Measurements from ENCODE around the gene CHRM2.

CHRM2 gene

DNA sequence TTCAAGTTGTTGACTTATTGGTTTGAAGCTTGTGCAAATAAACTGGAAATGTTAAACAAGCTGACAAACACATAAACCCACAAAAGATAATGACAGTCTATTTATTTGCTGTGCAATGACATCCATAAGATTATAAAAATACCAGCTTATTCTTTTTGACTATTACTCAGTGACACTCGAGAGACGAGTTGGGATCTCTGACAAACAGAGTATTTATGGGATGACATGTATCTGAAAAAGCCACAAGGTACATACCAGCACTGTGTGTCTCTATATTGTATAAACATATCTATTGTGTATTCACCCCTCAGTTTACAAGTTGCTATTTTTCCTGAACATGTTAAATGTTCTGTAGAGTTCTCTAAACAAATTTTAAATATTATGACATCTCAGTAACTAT lies 88.9 kb downstream of the CHRM2 start:
- no peak for DNase-seq

- no peak for DNase-seq
Measured at GRCh38 chr7:136958016-136958415, 89.6 kb downstream of the CHRM2 start.

DNA sequence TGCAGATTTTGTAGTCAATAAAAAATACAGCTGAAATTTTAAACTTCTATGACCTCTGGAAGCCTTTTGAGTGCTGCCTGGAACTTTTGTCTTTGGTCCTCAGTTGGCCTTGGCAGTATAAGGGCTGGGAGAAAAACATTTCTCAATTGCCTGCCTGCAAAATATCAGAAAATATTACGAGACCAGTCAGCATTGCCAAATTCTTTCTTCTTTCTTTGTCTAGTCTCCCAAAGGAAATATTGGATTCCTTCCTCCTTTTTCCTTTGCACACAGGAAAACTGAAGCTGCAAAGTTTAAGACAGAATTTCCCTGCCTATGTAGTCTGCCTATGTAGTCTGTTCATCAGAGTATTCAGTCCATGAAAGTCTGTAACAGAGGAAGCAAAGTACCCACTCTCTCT lies 95.9 kb downstream of the CHRM2 start:
- no peak for DNase-seq

- no peak for DNase-seq
Measured at GRCh38 chr7:136966825-136967224, 98.4 kb downstream of the CHRM2 start.

GRCh38 chr7:136969761-136970160 lies 101.3 kb downstream of the CHRM2 start:
- DNase-seq = no peak

- DNase-seq = no peak
Measured at GRCh38 chr7:136971776-136972175, 103.3 kb downstream of the CHRM2 start.

DNA sequence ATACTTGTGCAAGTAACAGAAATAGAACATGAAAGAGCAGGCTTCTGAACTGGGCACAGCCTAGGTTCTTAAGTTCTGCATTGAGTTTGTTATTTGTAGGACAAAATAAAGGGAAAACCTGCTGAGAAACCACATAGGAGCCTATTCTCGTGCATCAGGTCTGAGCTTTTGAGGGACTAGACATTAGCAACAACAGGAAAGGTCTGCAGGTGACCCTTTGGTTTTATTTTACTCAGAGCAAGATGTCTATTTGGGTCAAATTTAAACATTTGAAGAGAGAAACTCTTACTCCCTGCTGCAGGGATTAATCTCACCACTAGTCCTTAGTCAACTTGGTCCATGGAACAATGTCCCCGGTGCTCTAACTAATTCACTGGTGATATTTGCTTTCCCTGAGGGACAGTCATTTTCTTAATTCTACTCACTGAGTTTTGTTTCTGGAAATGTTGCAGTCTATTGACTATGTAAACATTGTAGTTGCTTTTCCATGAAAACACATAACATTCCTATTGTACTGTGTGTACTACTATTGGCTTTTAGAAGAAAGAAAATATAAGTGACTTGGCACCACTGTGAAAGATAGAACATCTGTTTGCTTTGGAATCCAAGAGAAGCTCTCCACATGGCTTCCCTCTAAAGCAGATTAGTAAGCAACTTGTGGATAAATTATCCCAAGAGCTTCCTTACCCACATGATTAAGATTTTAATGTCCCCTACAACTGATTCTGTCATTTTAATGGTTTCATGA lies 108.2 kb downstream of the CHRM2 start:
- DNase-seq = no peak

DNA sequence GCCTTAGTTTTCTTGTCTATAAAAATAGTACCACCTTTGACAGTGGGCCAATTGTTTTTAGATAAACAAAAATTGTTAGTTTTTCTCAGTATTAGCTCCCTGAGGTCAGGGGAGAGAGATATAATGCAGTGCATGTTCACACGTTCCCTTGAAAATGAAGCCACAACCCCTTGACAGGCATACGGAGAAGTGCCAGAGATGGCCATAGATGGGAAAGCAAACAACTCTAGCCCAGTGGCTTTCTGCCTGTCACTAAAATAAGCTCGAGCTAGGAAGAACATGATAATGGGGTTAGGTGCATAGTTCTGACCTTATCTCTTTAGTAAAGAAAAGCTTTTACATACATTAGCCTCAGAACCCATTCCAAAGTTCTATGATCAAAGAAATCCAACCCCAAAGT lies 124.9 kb downstream of the CHRM2 start:
- DNase-seq = no peak

DNA sequence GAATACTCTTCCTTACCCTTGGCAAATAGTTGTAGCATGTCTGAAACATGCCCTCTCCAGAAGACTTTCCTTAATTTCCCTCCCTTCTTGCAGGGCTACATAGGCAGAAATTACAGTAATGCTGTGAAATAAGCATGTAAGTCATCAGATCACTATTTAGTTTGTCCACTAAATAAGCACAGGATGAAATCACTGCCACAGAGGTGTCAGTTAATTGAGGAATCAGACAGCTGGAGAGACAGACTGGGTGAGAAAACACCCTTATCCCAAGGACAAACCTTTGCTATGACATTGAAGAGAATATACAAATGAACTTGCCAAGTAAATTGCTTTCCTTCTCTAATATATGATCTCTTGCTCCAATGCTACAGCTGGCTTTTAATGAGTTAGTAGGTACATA lies 129.3 kb downstream of the CHRM2 start:
- DNase-seq = no peak

DNA sequence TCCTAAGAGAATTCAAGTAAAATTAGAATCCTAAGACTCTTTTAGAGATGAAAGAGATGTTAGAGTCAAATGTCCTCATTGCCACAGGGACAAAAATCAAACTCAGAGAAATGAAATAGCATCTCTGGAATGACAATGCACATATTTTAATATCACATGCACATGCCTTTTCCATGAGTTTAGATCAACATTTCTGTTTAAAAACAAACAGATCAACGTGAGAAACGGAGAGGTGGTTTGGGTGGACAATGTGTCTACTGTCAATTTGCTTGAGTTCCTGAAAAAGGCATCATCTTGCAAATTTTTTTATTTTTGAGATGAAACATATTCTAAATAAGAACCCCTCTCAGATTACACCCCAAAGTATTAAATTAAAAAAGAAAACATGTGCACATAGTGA lies 130.0 kb downstream of the CHRM2 start:
- no peak for DNase-seq

DNA sequence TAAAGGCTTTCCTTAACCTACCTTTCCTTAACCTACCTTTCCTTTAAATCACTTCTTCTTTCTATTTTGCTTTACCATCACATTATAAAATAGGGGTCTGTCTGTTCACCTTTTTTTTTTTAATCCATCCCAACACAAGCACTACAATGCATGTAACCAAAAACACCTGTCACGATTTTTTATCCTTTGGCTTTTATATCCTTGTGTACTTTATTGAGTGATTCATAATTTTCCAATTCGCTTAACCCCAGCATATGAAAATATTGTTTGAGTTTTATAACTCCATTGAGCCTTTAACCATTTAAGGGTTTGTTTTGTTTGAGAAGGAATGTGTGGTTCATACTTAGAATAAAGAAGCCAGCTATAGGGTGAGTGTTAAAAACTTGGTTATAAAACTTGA lies 132.2 kb downstream of the CHRM2 start:
- DNase-seq = no peak

GRCh38 chr7:137001041-137001440 lies 132.6 kb downstream of the CHRM2 start:
- no peak for DNase-seq

DNA sequence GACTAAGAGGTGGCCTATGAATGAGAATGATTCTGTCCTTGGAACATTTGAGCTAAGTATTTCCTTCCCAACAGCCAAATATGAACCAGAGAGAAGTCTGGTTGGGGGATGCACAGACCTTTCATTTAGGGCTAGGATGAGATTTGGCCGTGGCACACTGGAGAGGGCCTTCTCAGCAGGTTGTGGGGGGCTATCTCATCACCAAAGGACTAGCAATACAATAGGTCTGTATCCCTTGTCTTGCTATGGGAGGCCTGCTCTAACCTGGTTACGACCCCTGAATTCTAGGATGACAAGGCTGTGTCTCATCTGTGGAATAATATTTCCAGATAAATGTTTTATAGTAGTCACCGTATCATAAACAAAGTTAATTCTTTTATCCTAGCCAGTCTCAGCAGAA lies 133.0 kb downstream of the CHRM2 start:
- no peak for DNase-seq

DNA sequence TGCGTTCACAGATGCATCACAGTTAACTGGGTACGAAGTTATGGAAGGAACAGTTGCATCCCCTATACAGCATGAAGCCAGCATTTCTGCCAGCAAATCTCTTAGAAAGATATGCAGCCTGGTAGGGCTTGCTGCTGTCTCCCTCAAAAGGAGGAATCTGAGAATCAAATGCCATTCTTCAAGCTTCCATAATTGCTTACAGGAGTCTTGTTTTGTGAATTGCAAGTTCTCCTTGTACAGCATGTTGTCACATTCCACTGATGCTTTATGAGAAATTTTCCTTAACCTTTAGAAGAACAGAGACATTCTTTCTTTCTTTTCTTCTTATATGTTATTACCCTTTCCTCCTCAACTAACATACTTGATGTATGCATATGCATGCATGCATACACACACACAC lies 134.6 kb downstream of the CHRM2 start:
- no peak for DNase-seq

DNA sequence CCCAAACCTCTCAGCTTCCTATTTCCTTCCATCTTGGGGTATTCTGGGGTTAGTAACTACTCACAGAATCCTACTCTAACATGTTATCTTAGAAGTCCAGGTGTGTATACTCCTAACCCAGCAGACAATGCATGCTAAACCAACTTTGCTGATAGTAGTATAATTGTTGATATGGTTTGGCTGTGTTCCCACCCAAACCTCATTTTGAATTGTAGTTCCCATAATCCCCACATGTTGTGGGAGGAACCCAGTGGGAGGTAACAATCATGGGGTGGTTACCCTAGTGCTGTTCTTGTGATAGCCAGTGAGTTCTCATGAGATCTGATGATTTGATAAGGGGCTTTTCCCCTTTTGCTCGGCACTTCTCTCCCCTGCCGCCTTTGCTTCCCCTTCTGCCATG lies 135.1 kb downstream of the CHRM2 start:
- DNase-seq = no peak

DNA sequence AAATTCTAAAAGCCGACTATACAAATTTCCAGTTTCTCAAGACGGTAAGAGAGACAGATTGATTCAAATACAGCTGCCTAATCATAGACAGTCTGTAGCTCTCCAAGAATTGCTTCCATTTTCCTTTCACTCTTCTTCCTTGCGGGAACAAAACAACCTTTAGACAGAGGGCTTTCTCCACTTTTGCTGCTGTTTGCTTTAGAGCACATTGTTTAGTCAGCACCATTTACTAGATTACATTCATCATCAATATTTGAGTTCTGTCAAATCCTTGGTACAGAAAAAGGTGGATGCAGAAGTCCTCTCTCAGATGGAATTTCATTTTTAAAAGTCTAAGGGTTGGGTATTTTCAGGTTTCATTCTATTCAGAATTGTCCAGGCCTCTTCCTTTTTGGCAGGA lies 137.4 kb downstream of the CHRM2 start:
- no peak for DNase-seq

DNA sequence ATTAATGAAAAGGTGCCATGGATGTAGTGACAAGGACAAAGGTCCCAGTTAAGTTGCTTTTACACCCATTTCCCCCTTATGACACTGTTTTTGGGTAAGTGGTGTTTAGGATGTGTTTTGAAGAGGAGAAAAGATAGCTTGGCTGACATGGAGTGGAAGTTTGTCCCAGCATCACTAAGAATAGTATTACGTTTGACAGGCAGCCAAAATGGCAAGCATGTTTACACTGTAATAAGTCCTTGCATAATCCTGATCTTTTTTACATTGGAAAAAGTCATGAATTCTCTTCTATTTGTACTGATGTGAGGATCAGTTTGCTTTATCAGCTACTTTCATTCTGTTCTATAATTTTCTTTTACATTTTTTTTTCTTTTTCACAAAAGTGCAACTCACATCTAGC lies 137.8 kb downstream of the CHRM2 start:
- DNase-seq = no peak

GRCh38 chr7:137007001-137007694 lies 138.7 kb downstream of the CHRM2 start:
- peak in 8 of 56 donors; percentile 1 to 6 (median 2) for DNase-seq

DNA sequence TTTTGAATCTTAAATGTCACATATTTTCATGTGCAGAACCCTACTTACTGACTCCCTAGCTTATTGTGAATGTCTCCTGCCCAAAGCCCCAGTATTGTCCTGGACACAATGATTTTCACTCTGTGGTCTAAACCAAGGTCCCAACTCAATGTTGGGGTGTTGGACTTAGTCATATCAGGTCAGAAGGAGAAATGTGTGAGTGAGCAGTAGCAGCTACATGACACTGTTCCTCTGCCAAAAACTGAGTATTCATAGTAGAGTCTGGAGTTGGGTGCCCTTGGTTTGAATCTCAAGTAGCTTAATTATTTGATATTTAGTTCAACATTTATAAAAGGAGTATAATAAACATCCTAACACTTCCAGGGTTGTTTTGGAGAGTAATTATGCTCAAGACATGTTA lies 141.0 kb downstream of the CHRM2 start:
- no peak for DNase-seq

GRCh38 chr7:137015015-137015414 lies 146.6 kb downstream of the CHRM2 start:
- DNase-seq = no peak

DNA sequence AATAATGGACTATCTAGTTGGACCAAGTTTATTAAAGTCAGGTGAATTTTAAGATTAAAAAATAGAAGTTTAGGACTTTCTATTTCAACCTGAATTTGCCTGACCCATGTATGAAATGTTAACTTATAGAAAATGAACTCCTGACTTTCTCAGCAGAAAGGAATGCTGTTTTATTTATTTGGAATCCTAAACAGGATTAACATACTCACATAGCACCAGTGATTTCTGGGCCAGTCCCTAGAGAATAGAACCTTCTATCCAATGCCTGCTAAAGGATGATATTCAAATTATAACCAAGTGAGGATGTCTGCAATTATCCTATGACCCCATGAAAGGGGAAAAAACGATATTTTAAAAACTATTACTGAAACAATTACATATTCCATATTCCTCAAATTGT lies 148.8 kb downstream of the CHRM2 start:
- DNase-seq = no peak

DNA sequence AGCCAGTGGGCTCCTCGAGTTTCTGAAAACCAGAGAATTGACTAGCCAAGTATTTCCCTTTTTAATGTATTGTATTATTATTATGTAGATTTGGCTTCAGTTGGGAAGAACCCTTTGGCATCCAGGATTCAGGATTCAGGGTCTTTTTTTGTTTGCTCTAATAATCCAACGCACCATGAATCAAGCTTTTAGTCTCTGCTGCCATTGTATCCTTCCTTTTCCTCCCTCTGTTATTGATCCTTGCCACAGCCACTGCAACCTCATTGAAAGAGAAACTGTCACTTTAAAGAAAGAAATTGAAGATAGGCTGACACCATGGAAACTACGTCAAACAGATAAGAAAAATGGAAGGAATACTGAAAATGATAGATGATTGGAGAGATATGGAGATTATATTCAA lies 150.0 kb downstream of the CHRM2 start:
- no peak for DNase-seq

DNA sequence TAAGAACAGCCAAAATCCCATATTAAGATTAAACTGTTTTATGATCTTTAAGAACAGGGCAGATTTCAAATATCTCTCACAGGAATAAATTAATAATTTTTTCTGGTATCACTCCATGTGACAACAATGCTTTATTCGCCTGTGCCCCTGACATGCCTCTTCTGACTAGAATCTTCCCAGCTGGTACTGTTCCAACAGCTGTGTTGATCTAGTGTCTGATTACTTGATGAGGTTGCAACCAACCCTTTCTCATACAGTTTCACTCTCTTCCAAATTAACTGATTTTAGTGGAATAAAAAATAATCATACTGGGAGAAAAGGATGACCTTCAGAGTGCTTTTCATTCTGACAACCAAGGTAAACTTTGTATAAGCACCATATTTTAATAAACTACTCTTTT lies 151.9 kb downstream of the CHRM2 start:
- no peak for DNase-seq

Data from amygdala (tissue), 56 donors.